Activated CD4-positive, alpha-beta memory T cell treated with anti-CD3 and anti-CD28 coated beads for 36 hours (primary cell): ENCODE data around the gene CADPS. TPM values are rescaled to one million over a fixed set of nuclear protein-coding genes. Genes with fewer than 3 reads are reported as not detected.

ENCODE experiments used
- CTCF ChIA-PET: fragments of 350-600 bp; sonication (Branson Sonifier 250); formaldehyde crosslinking; loops from one replicate; lab custom pipeline; 2021; ENCODE audit warnings: antibody characterized with exemption, inconsistent platforms; lab: Charles Lee
- POLR2A ChIA-PET: fragments of 350-600 bp; sonication (Branson Sonifier 250); formaldehyde crosslinking; loops from one replicate; lab custom pipeline; 2021; ENCODE audit warnings: antibody characterized with exemption; lab: Charles Lee
- DNase-seq: peaks from one replicate; pipeline ENCODE4 v3.0.0-alpha.2; 2020
- H3K27ac Mint-ChIP-seq: one replicate; pipeline ENCODE4 v1.8.0; 2021; ENCODE audit warnings: mixed read lengths
- H3K27me3 Mint-ChIP-seq: one replicate; pipeline ENCODE4 v1.8.0; 2021; ENCODE audit warnings: mixed read lengths
- H3K36me3 Mint-ChIP-seq: one replicate; pipeline ENCODE4 v1.8.0; 2021; ENCODE audit warnings: mixed read lengths
- H3K4me1 Mint-ChIP-seq: one replicate; pipeline ENCODE4 v1.8.0; 2021; ENCODE audit warnings: low read depth, mixed read lengths
- H3K4me3 Mint-ChIP-seq: one replicate; pipeline ENCODE4 v1.8.0; 2021; ENCODE audit warnings: mild to moderate bottlenecking, mixed read lengths
- H3K9me3 Mint-ChIP-seq: one replicate; pipeline ENCODE4 v1.8.0; 2021; ENCODE audit warnings: mixed read lengths
- intact Hi-C: fragments of 100-400 bp; cut with micrococcal nuclease; formaldehyde crosslinking; loops from one replicate; pipeline ENCODE4 v1.15.1; 2023
- total RNA-seq, 2 experiments: library from RNA; stranded (reverse); gene quantifications; one replicate each; pipeline ENCODE4 v1.2.3, GENCODE V29; 2021

Gene CADPS
- total RNA-seq, 2 experiments from 2014 or later = not detected

DNA sequence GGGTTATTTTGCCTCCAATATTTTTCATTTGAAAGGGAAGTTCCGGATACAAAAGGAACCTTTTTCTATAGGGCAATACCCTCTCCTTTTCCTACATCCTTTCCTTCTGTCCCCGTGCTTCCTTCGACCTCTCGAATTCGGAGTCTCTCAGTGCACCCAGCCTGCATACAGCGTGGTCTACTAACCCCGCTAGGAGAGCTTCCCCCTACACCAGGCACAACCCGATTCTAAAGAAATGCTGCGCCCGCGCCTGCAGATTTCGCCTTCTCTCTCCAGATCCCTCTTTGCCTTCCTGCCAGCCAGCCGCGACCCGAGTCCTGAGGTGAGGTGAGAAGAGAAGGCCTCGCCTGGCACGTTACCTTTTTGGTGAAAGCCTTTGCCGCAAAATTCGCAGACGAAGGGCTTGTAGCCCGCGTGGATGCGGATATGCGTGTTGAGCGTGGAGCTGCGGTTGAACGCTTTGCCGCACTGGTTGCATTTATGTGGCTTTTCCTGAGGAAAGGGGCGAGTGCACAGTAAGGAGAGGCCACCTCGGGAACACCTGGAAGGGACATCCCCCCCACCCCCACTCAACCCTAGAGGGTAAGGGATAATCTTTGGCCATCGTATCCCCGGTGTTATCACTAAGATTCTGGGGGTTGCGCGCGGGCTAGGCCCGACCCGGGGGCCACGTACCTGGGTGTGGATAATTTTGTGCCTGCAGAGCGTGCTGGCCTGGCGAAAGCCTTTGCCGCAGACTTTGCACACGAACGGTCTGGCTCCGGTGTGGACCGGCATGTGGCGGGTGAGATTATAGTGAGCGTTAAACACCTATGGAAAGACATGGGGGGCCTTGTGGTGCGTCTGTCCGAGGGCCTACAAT, 504.1 kb downstream of the CADPS start:
- no peak for DNase-seq
- H3K4me1 Mint-ChIP-seq = peaks cover 13% of the 10 kb centered on the region
- POLR2A ChIA-PET = no interaction called here
- no peaks in the 10 kb centered on the region for H3K9me3 Mint-ChIP-seq
- intact Hi-C loops = no loop called here
- CTCF ChIA-PET = no interaction called here
- no peak overlapping the region for H3K27ac Mint-ChIP-seq
- H3K36me3 Mint-ChIP-seq = no peaks in the 10 kb centered on the region
- H3K27me3 Mint-ChIP-seq = peaks cover 79% of the 10 kb centered on the region
- H3K4me3 Mint-ChIP-seq = no peak overlapping the region

DNA sequence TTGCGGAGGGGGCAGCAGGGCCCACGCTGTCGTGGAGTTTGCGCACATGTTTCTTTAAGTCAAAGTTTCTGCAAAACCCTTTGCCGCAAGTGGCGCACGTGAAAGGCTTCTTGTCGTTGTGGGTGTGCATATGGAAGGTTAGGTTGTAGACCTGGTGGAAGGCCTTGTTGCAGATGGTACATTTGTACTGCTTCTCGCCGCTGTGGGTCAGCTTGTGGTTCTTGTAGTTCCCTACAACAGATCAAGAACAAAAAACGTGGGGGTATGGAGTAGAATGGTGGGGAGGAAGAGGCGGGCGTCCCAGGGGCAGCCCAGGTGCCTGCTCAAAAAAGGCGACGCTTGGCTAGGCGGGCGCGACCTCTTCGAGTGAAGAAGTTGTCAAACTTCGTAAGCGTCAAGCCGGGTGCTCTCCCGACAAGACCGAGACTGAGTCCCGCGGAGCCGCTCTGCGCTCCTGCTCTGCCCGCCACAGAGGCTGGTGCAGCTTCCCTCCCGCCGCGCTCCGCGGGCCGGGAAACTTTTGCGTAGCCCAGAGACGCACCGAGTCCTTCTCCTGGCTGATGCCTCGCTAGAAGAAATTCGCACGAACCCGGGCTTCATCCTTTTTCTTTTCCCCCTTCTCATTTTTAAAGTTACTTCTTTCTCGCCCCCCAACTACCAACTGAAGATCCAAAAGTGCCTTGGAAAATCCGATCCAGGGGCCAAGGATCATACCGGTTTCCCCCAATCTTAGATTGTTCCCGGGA, 504.9 kb downstream of the CADPS start:
- Mint-ChIP-seq H3K9me3 (no peaks in the 10 kb centered on the region), H3K27me3 (peaks cover 79% of the 10 kb centered on the region), H3K36me3 (no peaks in the 10 kb centered on the region), H3K4me1 (peaks cover 13% of the 10 kb centered on the region), H3K4me3 (no peak overlapping the region), H3K27ac (no peak overlapping the region)
- no peak for DNase-seq
- ChIA-PET POLR2A (no interaction called here), CTCF (no interaction called here)
- intact Hi-C loops = no loop called here

DNA sequence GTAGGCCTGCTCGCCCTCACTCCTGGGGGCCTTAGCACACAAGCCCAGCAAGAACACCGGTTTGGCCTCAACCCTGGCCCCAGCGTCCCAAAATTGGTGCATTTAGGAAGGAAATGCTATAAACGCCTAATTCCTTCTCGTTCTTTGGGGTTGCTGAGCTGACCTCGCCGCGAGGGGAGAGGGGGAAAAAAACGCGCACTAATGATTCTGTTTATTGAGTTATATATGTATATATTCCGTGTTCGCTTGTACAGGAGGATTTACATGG, 505.8 kb downstream of the CADPS start:
- POLR2A ChIA-PET = interaction anchor here (0.6 kb wide), 1 partner anchor 9 kb away, joined by 5 read pairs; no protein-coding TSS in a partner anchor
- H3K4me3 Mint-ChIP-seq = no peak overlapping the region
- peaks cover 12% of the 10 kb centered on the region for H3K4me1 Mint-ChIP-seq
- H3K9me3 Mint-ChIP-seq = no peaks in the 10 kb centered on the region
- no peak for DNase-seq
- peaks cover 74% of the 10 kb centered on the region for H3K27me3 Mint-ChIP-seq
- CTCF ChIA-PET = no interaction called here
- intact Hi-C loops = no loop called here
- no peaks in the 10 kb centered on the region for H3K36me3 Mint-ChIP-seq
- no peak overlapping the region for H3K27ac Mint-ChIP-seq

DNA sequence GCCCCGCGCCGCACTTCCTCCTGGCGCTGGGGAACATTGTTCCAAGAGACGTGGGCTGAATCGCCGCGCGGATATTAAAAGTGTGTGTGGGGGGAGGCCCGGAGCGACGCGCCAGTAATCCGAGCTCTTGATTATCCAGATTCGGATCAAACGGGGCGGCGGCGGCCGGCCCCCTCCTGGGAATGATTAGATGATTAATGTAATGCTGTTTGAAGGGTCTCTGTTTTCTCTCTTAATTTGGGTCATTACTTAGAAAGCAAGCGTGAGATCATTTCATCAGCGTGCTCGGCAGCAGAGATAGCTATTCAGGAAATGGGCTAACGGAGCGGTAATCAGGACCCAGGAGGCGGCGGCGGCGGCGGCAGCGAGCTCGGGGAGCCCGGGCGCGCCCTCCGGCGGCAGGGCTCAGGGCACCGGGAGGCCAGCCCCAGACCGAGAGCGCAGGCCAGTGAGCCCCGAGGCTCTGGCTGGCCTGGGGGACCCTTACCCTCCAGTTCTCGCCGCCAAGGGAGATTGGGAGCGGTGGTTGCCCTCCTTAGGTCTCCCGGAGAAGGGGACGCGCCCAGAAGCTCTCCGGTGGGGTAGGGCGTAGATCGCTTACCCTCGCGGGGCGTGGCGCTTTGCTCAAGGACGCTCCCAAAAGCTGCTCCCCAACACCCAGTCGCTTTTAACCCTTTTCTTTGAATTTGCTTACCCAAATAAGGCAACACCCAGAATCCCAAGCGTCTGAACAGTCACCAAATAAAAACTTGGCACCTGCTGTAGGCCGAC, 506.3 kb downstream of the CADPS start:
- H3K27me3 Mint-ChIP-seq = peaks cover 69% of the 10 kb centered on the region
- intact Hi-C loops = no loop called here
- ChIA-PET POLR2A (interaction anchor here (0.6 kb wide), 1 partner anchor 9 kb away, joined by 5 read pairs; no protein-coding TSS in a partner anchor), CTCF (no interaction called here)
- H3K9me3 Mint-ChIP-seq = no peaks in the 10 kb centered on the region
- peaks cover 6% of the 10 kb centered on the region for H3K4me1 Mint-ChIP-seq
- no peak overlapping the region for H3K27ac Mint-ChIP-seq
- DNase-seq = no peak
- H3K4me3 Mint-ChIP-seq = no peak overlapping the region
- no peaks in the 10 kb centered on the region for H3K36me3 Mint-ChIP-seq

DNA sequence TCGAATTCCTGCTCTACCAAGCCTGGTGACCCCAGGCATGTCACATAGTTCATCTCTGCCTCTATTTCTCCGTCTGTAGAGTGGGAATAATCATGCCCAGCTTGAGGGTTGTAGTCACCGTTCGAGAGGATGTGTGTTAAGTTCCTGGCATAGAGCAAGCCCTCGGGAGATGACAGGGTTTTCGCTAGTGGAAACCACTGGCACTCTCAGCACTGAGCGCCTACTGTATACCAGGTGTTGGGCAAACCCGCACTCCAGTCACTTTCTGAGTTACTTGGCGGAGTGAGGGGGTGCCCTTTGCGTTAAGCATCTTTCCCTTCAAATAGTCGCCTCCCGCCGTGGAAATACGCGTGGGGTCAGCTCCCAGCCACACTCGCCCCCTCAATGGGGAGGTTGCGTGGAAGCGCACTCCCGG, 506.9 kb downstream of the CADPS start:
- Mint-ChIP-seq H3K4me3 (no peak overlapping the region), H3K4me1 (peaks cover 3% of the 10 kb centered on the region), H3K9me3 (no peaks in the 10 kb centered on the region), H3K27ac (no peak overlapping the region), H3K27me3 (peaks cover 64% of the 10 kb centered on the region), H3K36me3 (no peaks in the 10 kb centered on the region)
- no peak for DNase-seq
- intact Hi-C loops = no loop called here
- CTCF ChIA-PET = no interaction called here
- POLR2A ChIA-PET = no interaction called here

DNA sequence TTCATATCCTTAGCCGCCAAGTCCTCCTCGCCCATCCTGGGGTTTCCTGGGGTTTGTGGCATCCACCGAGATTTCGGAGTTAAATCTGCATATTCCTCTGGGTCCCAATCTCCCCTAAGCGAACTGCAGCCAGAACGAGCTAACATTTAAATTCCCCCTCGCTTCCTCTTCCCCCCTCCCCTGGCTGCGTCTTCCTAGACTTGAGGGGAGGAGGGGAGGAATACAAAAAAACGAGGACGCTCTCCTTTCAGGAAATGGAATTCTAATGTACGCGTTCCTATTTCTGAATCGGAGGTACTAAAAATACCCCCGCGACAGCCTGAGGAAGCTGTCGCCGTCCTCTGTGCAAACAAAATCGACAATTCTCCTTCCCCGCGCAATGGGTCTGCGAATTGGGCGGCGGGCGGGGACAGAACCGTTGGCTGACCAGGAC, 507.4 kb downstream of the CADPS start:
- CTCF ChIA-PET = interaction anchor here (0.5 kb wide), 1 partner anchor 163 kb away, joined by 3 read pairs; no protein-coding TSS in a partner anchor

DNA sequence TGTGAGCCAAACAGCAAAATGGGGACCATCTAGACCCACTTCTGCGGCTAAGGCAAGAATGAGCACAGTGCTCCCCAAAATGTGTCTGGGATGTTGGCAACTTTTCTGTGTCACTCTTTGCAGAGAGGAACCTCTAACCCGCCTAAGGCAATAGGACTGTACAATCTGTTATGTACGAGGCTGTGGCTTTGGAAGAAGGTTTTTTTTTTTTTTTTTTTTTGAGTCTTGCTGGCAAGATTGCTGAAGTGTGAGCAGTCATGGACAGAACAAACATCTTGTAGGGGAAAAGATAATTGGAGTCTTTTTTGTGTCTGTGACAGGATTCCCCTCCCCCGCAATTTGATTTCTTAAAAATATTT, 509.1 kb downstream of the CADPS start:
- Mint-ChIP-seq H3K9me3 (no peaks in the 10 kb centered on the region), H3K27ac (no peak overlapping the region), H3K4me1 (no peaks in the 10 kb centered on the region), H3K27me3 (peaks cover 52% of the 10 kb centered on the region), H3K36me3 (no peaks in the 10 kb centered on the region), H3K4me3 (no peak overlapping the region)
- POLR2A ChIA-PET = no interaction called here
- intact Hi-C loops = no loop called here
- CTCF ChIA-PET = no interaction called here
- no peak for DNase-seq

More for the DNA sequence above, 507.4 kb downstream of the CADPS start:
- H3K9me3 Mint-ChIP-seq = no peaks in the 10 kb centered on the region
- POLR2A ChIA-PET = no interaction called here
- no peaks in the 10 kb centered on the region for H3K4me1 Mint-ChIP-seq
- H3K27ac Mint-ChIP-seq = no peak overlapping the region
- DNase-seq = no peak
- peaks cover 61% of the 10 kb centered on the region for H3K27me3 Mint-ChIP-seq
- no peaks in the 10 kb centered on the region for H3K36me3 Mint-ChIP-seq
- intact Hi-C loops = no loop called here
- no peak overlapping the region for H3K4me3 Mint-ChIP-seq

DNA sequence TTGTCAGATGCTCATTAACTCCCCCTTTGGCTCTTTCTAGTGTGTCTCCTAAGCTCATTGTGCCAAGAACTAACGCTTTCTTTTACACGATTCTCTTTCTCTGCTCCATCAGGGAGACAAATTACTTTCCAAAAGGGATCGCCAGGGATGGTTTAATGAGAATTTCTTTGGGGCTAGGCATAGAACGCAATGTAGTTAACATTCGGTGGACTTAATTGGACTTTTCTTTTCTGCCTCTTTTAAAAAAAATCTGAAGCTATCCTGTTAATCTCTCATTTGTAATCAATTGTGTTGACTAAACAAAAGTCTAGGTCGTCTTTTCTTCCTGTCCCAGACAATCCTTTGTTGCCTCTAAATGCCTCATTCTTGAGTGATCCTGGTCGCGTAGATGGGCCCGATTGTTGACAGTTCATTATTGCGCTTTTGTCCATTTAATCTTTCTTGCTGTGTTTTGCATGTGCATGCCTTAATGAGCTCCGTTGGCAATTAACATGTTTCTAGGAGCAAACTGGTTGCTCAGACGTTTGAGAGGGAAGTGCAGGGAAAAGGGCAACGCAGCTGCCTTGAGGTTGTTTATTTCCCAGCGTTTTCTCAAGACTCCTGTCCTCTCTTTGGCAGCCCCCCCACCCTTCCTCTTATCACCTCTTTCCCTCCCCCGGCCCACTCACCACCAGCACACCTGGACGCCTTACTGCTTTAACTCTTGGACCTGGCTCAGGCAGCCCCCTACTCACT, 509.7 kb downstream of the CADPS start:
- Mint-ChIP-seq H3K27ac (no peak overlapping the region), H3K27me3 (peaks cover 47% of the 10 kb centered on the region), H3K36me3 (no peaks in the 10 kb centered on the region), H3K4me1 (no peaks in the 10 kb centered on the region), H3K9me3 (no peaks in the 10 kb centered on the region), H3K4me3 (no peak overlapping the region)
- DNase-seq = no peak
- intact Hi-C loops = no loop called here
- POLR2A ChIA-PET = no interaction called here
- CTCF ChIA-PET = no interaction called here

DNA sequence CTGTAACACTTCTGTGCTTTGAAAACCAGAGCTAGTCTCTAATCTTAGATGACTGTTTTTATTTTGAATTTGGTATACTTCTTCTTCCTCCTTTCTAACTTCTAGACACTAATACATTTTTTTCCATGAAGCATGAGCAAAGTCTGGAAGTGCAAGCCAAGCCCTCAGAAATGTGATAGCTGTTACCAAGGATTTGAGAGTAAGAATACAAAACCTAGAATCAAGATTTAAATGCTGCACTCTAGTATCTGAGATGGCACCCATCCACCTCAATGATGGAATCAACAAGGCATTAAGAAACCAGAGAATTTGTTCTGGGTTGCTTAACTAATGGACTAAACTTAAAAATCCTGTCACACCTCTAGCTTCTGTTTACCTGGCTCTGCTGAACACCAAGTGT, 511.0 kb downstream of the CADPS start:
- intact Hi-C loops = no loop called here
- peaks cover 36% of the 10 kb centered on the region for H3K27me3 Mint-ChIP-seq
- no peak overlapping the region for H3K4me3 Mint-ChIP-seq
- DNase-seq = no peak
- no peak overlapping the region for H3K27ac Mint-ChIP-seq
- no peaks in the 10 kb centered on the region for H3K4me1 Mint-ChIP-seq
- no peaks in the 10 kb centered on the region for H3K36me3 Mint-ChIP-seq
- ChIA-PET CTCF (no interaction called here), POLR2A (no interaction called here)
- no peaks in the 10 kb centered on the region for H3K9me3 Mint-ChIP-seq

DNA sequence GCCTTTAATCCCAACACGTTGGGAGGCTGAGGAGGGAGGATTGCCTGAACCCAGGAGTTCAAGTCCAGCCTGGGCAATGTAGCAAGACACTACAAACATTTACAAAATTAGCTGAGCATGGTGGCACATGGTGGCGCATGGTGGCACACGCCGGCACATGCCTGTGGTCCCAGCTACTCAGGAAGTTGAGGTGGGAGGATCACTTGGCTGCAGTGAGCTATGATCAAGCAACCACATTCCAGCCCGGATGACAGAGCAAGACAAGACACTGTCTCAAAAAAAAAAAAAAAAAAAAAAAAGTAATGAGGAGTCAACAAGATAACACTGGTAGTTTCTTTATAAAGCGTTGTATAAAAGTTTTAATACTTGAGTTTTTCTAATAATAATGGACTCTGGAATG, 511.9 kb downstream of the CADPS start:
- DNase-seq = no peak
- Mint-ChIP-seq H3K27ac (no peak overlapping the region), H3K9me3 (no peaks in the 10 kb centered on the region), H3K4me1 (no peaks in the 10 kb centered on the region), H3K4me3 (no peak overlapping the region), H3K36me3 (no peaks in the 10 kb centered on the region), H3K27me3 (peaks cover 29% of the 10 kb centered on the region)
- ChIA-PET POLR2A (no interaction called here), CTCF (no interaction called here)
- intact Hi-C loops = no loop called here

DNA sequence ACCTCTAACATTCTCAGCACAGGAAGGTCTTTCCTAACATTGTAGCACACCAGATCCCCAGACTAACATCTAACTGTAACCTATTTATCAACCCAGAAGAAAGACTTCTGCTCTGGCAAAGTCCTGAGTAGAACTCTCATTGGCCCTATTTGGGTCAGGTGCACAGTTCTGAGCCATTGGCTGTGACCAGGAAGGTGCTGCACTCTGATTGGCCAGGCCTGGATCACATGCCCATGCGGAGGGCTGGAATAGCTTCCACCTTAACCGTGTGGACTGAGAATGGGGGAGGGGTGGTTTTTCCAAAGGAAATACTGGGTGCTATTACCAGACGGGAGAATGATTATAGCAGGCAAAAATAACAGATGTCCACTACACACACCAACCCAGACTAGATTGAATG, 513.4 kb downstream of the CADPS start:
- CTCF ChIA-PET = no interaction called here
- H3K27me3 Mint-ChIP-seq = peaks cover 15% of the 10 kb centered on the region
- no peaks in the 10 kb centered on the region for H3K36me3 Mint-ChIP-seq
- H3K27ac Mint-ChIP-seq = no peak overlapping the region
- no peak for DNase-seq
- H3K4me1 Mint-ChIP-seq = no peaks in the 10 kb centered on the region
- no peaks in the 10 kb centered on the region for H3K9me3 Mint-ChIP-seq
- H3K4me3 Mint-ChIP-seq = no peak overlapping the region
- intact Hi-C loops = no loop called here
- POLR2A ChIA-PET = no interaction called here

DNA sequence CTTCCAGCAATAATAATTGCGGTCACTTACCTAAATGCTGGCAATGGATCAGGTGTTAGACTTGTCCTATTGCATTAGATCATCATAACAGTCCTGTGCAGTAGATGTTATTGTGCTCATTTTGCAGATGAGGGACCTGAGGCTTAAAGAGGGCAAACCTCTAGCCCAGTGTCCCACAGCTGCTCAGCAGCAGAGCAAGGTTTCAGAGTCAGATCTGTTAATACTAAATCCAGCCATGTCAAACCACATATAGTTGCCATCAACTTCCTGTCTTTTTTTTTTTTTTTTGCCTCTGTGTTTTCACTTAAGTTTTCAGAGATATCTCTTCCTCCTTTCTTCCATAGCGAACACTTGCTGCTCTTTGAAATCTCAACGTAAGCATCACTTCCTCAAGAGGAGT, 514.0 kb downstream of the CADPS start:
- intact Hi-C loops = no loop called here
- H3K36me3 Mint-ChIP-seq = no peaks in the 10 kb centered on the region
- ChIA-PET CTCF (no interaction called here), POLR2A (no interaction called here)
- no peak overlapping the region for H3K4me3 Mint-ChIP-seq
- no peaks in the 10 kb centered on the region for H3K9me3 Mint-ChIP-seq
- no peaks in the 10 kb centered on the region for H3K4me1 Mint-ChIP-seq
- DNase-seq = no peak
- no peak overlapping the region for H3K27ac Mint-ChIP-seq
- H3K27me3 Mint-ChIP-seq = peaks cover 12% of the 10 kb centered on the region
